ENCODE measurements around the gene LZTS3. TPM values are rescaled to one million over a fixed set of nuclear protein-coding genes. Genes with fewer than 3 reads are reported as not detected.
"Not testable (repeated sequence)": the region's sequence is repeated elsewhere in the genome, so short reads cannot be mapped to it uniquely, and the experiment has no call there.

LZTS3 gene
- total RNA-seq, 1 donor from 2014 or later: 7.7 TPM

DNA sequence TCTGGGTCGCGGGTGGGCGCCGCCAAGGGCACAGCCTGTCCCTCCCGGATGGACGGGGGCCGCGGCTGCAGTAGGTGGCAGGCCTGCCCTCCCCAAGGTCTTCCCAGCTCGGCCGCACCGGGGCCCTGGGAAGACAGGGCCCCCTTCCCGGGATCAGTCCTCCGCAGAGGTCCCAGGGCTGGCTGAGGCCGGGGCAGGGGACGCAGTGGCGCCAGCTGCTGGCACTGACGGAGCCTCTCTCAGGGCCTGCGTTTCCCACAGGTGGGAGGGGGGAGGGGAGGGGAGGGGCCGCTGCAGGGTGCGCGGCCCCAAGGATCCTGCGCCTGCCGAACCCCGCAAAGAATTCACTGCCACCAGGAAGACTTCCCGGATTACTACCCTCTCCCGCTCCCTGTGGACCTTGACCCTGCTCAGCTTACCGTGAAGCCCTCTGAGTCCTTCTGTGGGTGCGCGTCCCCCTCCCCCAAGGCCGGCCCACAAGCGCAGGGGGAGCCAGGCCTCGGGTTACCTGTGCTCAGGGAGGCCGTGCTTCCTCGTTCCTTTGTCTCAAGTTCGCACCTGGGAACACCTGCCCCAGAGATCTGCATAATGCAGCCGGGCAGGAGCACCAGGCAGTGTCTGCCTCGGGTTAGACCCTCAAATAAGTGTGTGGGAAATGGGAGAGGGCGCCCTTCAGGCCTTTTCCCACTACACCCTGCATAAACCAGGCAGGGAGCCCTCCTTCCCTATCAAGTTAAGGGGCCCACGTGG lies 5.1 kb downstream of the LZTS3 start:
- DNase-seq (ENCODE audit: low read depth in 2 of 2): peak in 1 of 2 donors; percentile 19

- DNase-seq (ENCODE audit: low read depth in 2 of 2): no peak
Observed at GRCh38 chr20:3167738-3168078, 5.6 kb downstream of the LZTS3 start.

GRCh38 chr20:3166913-3167342 lies 6.4 kb downstream of the LZTS3 start:
- DNase-seq (ENCODE audit: low read depth in 2 of 2): no peak

GRCh38 chr20:3166338-3166912 lies 6.9 kb downstream of the LZTS3 start:
- no peak for DNase-seq (ENCODE audit: low read depth in 2 of 2)

- DNase-seq (ENCODE audit: low read depth in 2 of 2): peak in 1 of 2 donors; percentile 81
Observed at GRCh38 chr20:3165473-3166337, 7.6 kb downstream of the LZTS3 start.

- DNase-seq (ENCODE audit: low read depth in 2 of 2): no peak
Observed at GRCh38 chr20:3164763-3165410, 8.5 kb downstream of the LZTS3 start.

DNA sequence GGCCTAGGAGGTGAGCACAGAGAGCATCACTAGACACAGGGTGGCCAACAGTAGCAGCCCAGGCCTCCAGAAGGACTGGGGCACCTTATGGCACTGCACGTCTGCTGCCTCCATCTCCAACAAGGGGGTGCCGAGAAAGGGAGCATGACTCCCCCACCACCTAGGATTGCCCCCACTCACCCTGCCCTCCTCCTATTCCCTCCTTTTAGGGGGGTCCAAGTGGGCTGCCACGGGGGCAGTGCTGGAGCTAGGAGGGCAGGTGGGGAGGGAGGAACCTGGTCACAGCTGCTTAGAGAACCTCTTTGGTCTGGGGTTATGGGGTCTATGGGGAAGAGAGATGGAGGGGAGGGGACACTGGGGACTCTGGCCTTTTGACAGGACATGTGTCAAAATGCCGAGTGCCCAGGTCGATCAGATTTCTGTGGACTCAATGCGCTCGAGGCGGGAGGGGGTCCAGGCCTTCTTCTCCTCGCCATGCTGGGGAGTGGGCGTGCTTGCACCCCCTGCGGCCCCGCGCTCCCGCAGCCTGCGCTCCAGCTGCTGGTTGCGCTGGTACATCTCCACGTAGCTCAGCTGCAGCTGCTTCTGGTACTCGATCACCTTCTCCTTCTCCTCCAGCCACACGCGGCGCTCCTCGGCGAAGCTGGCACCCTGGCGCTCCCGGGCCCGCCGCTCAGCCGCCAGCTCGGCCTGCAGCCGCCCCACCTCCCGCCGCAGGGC lies 9.1 kb downstream of the LZTS3 start:
- no peak for DNase-seq (ENCODE audit: low read depth in 2 of 2)

GRCh38 chr20:3163099-3164042 lies 10.0 kb downstream of the LZTS3 start:
- no peak for DNase-seq (ENCODE audit: low read depth in 2 of 2)

- DNase-seq (ENCODE audit: low read depth in 2 of 2): no peak
Observed at GRCh38 chr20:3162080-3162611, 11.2 kb downstream of the LZTS3 start.

DNA sequence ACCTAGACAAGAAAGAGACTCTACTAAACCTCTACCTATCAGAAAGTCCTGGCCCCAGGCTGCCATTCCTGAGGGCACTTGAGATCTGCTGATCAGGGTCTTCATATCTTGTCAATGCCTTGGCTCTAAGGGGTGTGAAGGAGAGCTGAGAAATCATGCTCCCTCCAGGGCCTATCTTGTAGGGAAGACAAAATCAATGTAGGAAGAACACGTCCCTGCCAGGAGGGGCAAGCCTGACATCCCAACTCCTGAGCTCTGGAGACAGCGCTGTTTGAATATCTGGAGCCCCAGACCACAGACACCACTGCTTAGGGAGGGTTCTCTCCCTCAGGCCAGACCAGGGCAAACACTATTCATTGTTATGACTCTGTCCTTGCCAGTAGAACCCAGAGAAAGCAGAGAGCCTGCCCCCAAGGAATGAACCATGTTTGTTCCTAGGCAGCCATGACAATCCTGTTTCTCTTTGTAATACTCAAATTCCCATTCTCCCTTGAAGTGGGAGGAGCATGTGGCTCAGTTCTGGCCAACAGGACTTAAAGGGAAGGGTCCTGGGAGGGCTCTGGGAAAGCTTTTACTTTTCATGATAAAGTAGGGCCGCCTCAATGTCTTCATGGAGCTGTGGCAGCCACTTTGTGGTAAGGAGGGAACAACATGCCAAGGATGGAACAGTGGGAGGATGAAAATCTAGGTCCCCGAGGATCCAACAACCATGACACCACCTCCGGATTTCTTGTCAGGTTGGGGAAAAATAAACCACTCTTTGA lies 11.9 kb downstream of the LZTS3 start:
- DNase-seq (ENCODE audit: low read depth in 2 of 2): no peak

GRCh38 chr20:3160418-3160817 lies 12.9 kb downstream of the LZTS3 start:
- no peak for DNase-seq (ENCODE audit: low read depth in 2 of 2)

GRCh38 chr20:3158968-3159431 lies 14.3 kb downstream of the LZTS3 start:
- DNase-seq (ENCODE audit: low read depth in 2 of 2): peak; percentile 16 to 41

DNA sequence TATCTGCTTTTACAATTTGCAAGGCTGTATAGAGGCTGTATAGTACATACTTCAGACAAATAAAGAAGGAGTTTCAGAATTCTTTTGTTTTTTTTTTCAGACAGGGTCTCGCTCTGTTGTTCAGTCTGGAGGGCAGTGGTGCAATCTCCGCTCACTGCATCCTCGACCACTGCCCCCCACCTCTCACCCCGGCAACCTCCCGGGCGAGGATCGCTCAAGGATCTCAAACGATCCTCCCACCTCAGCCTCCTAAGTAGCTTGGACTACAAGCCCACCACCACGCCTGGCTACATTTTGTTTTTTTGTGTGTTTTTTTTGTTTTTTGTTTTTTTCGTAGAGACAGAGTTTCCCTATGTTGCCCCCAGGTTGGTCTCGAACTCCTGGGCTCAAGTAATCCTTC lies 15.5 kb downstream of the LZTS3 start:
- no peak for DNase-seq (ENCODE audit: low read depth in 2 of 2)

DNA sequence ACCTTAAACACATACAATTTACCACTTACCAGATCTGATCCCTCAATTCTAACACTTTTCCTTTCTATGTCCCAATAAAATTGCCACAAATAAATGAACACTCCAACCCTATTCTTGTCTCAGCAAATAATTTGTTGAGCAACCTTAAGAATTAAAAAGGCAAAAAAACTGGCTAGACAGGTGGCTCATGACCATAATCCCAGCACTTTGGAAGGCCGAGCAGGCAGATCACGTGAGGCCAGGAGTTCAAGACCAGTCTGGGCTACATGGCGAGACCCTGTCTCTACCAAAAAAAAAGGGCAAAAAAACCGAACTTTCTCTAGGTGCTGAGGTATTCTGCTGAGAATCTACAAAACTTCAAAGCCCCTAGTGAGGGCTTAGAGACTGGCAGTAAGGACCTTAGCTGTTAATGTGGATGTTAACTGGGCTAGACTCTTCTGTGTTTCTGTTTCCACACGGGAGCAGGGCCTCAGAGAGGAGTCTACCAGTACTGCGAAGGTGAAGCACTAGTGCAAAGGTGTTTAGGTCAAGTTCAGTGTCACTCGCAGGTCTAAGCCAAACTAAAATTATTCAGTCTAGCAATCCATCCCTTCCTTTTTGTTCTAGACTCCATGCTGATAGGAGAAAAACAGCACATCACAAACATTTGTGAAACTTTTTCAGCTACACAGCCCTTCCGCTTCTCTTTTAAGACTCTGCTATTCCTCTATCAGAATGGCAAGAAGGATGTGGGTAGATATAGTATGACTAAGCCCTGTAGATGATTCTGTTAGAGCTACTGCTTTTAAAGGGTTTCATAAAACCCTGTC lies 16.3 kb downstream of the LZTS3 start:
- no peak for DNase-seq (ENCODE audit: low read depth in 2 of 2)

DNA sequence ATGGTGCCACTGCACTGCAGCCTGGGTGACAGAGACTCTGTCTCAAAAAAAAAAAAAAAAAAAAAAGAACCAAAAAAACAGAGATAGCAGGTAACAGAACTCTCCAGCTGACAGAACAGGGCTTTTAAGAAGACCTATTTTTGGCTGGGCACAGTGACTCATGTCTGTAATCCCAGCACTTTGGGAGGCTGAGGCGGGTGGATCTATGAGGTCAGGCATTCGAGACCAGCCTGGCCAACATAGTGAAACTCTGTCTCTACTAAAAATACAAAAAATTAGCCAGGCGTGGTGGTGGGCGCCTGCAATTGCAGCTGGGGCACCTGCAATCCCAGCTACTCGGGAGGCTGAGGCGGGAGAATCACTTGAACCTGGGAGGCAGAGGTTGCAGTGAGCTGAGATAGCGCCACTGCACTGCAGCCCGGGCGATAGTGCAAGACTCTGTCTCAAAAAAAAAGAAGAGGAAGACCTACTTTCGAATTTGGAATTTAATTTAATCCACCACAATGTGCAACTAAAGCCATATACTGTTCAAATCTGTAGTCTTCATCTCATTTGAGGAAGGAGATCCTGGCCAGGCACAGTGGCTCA lies 21.2 kb downstream of the LZTS3 start:
- DNase-seq (ENCODE audit: low read depth in 2 of 2): not testable (repeated sequence)

GRCh38 chr20:3150908-3151307 lies 22.4 kb downstream of the LZTS3 start:
- DNase-seq (ENCODE audit: low read depth in 2 of 2): no peak

- no peak for DNase-seq (ENCODE audit: low read depth in 2 of 2)
Observed at GRCh38 chr20:3146732-3147341, 26.5 kb downstream of the LZTS3 start.
